DOHH2 (cell line): ENCODE results near the gene C20orf144.

Experiments used
- H3F3A ChIP-seq: fragments of 200-600 bp; sonication (generic), shearing (Covaris generic); 2 replicates; pipeline ENCODE4 v1.6.0; 2016; ENCODE audit warnings: antibody characterized with exemption, mild to moderate bottlenecking; ENCODE audit not compliant: control insufficient read depth, insufficient read depth
- H3K27ac ChIP-seq: fragments of 200-600 bp; sonication (generic); 2 replicates; pipeline ENCODE4 v1.5.1; 2014; ENCODE audit warnings: low read depth, mild to moderate bottlenecking, low read length, moderate library complexity
- H3K27me3 ChIP-seq: fragments of 200-600 bp; sonication (generic); 2 replicates; pipeline ENCODE4 v1.6.1; 2014; ENCODE audit warnings: mild to moderate bottlenecking, low read length, mixed read lengths; ENCODE audit not compliant: control insufficient read depth
- H3K36me3 ChIP-seq: fragments of 200-600 bp; sonication (generic); 2 replicates; pipeline ENCODE4 v1.6.1; 2014; ENCODE audit warnings: mild to moderate bottlenecking, low read length, moderate library complexity, mixed read lengths; ENCODE audit not compliant: control insufficient read depth
- H3K4me1 ChIP-seq: fragments of 200-600 bp; sonication (generic); 2 replicates; pipeline ENCODE4 v1.6.1; 2014; ENCODE audit warnings: mild to moderate bottlenecking, low read length, mixed read lengths; ENCODE audit not compliant: control insufficient read depth
- H3K4me2 ChIP-seq: fragments of 200-600 bp; sonication (generic); 2 replicates; pipeline ENCODE4 v1.6.0; 2014; ENCODE audit warnings: mild to moderate bottlenecking, low read length, moderate library complexity
- H3K4me3 ChIP-seq: fragments of 200-600 bp; sonication (generic); 2 replicates; pipeline ENCODE4 v1.5.1; 2014; ENCODE audit warnings: mild to moderate bottlenecking, low read length, mixed read lengths
- H3K79me2 ChIP-seq: fragments of 200-600 bp; sonication (generic); 2 replicates; pipeline ENCODE4 v1.6.1; 2014; ENCODE audit warnings: mild to moderate bottlenecking, low read length, mixed read lengths; ENCODE audit not compliant: control insufficient read depth
- H3K9me2 ChIP-seq: fragments of 200-600 bp; sonication (generic); replicated peaks from 2 replicates; pipeline ENCODE4 v1.6.1; 2014; ENCODE audit warnings: mild to moderate bottlenecking, low read length, mixed read lengths; ENCODE audit not compliant: control insufficient read depth
- H3K9me3 ChIP-seq: fragments of 200-600 bp; sonication (generic); 2 replicates; pipeline ENCODE4 v1.6.1; 2014; ENCODE audit warnings: antibody characterized with exemption, low read length, mixed read lengths; ENCODE audit not compliant: control insufficient read depth, insufficient read depth
- H4K20me1 ChIP-seq: fragments of 200-600 bp; sonication (generic); 2 replicates; pipeline ENCODE4 v1.6.0; 2014; ENCODE audit warnings: low read depth, mild to moderate bottlenecking, antibody characterized with exemption, low read length, moderate library complexity; ENCODE audit not compliant: control insufficient read depth, insufficient read depth
- CTCF ChIP-seq: fragments of 200-600 bp; sonication (generic); IDR thresholded peaks from one replicate; pipeline ENCODE4 v1.5.1; 2014; ENCODE audit warnings: antibody characterized with exemption, mild to moderate bottlenecking, low read depth, low read length; ENCODE audit not compliant: poor library complexity, severe bottlenecking
- EZH2phosphoT487 ChIP-seq: fragments of 200-600 bp; sonication (generic); IDR thresholded peaks from 2 replicates; pipeline ENCODE4 v1.6.1; 2017; ENCODE audit warnings: borderline replicate concordance, mild to moderate bottlenecking, antibody characterized with exemption, low read length, moderate library complexity, mixed read lengths

The C20orf144 gene

GRCh38 chr20:33693741-33694638 lies 31.9 kb downstream of the C20orf144 start:
- H3K36me3 ChIP-seq: no peaks in the 10 kb centered on the region
- no peaks in the 10 kb centered on the region for H3K9me2 ChIP-seq
- 0 out of 2 replicates have a peak, but pooled peaks cover 2% of the 10 kb centered on the region for H3F3A ChIP-seq
- H3K4me1 ChIP-seq: peaks cover 15% of the 10 kb centered on the region
- no peak for TF ChIP-seq CTCF
- TF ChIP-seq EZH2phosphoT487: no peak
- H3K27me3 ChIP-seq: no peaks in the 10 kb centered on the region
- H3K4me3 ChIP-seq: no peak overlapping the region
- no peaks in the 10 kb centered on the region for H4K20me1 ChIP-seq
- no peak overlapping the region for H3K4me2 ChIP-seq
- no peaks in the 10 kb centered on the region for H3K9me3 ChIP-seq
- no peaks in the 10 kb centered on the region for H3K79me2 ChIP-seq
- no peak overlapping the region for H3K27ac ChIP-seq

- no peak overlapping the region for H3K4me3 ChIP-seq
- H3K9me3 ChIP-seq: no peaks in the 10 kb centered on the region
- H4K20me1 ChIP-seq: no peaks in the 10 kb centered on the region
- peaks cover 9% of the 10 kb centered on the region for H3K4me1 ChIP-seq
- TF ChIP-seq EZH2phosphoT487 (no peak), CTCF (no peak)
- H3K9me2 ChIP-seq: no peaks in the 10 kb centered on the region
- H3K27me3 ChIP-seq: no peaks in the 10 kb centered on the region
- H3K79me2 ChIP-seq: no peaks in the 10 kb centered on the region
- no peak overlapping the region for H3K27ac ChIP-seq
- no peak overlapping the region for H3K4me2 ChIP-seq
- no peaks in the 10 kb centered on the region for H3K36me3 ChIP-seq
- H3F3A ChIP-seq: 0 out of 2 replicates have a peak, but pooled peaks cover 2% of the 10 kb centered on the region
Observed at GRCh38 chr20:33694639-33695012, 32.5 kb downstream of the C20orf144 start.

GRCh38 chr20:33696448-33696847 lies 34.3 kb downstream of the C20orf144 start:
- Histone ChIP-seq H3K9me2 (no peaks in the 10 kb centered on the region), H3K79me2 (no peaks in the 10 kb centered on the region), H3K4me2 (no peak overlapping the region), H3K4me1 (no peaks in the 10 kb centered on the region), H3K4me3 (no peak overlapping the region), H3K36me3 (no peaks in the 10 kb centered on the region), H3K27me3 (no peaks in the 10 kb centered on the region), H4K20me1 (no peaks in the 10 kb centered on the region), H3F3A (no peaks in the 10 kb centered on the region), H3K9me3 (no peaks in the 10 kb centered on the region), H3K27ac (no peak overlapping the region)
- no peak for TF ChIP-seq EZH2phosphoT487
- TF ChIP-seq CTCF: no peak
